Omental fat pad (tissue), 4 donors: Measurements from ENCODE around the gene DNAAF5. TPM values are rescaled to one million over a fixed set of nuclear protein-coding genes. Genes with fewer than 3 reads are reported as not detected.

ENCODE experiments used
- ATAC-seq: fragments of 150-250 bp; one replicate; pipeline ENCODE4 v1.9.1; 2016; ENCODE audit warnings: mild to moderate bottlenecking, moderate library complexity; ENCODE audit not compliant: low FRiP score
- DNase-seq: peaks from one replicate; pipeline ENCODE4 v3.0.0-alpha.2; 2019; ENCODE audit warnings: low spot score
- total RNA-seq, 4 donors: library from RNA; depleted of rRNA; stranded (reverse); fragments of >200 nt; gene quantifications; one replicate each; pipeline ENCODE4 v1.1.0, GENCODE V29; 2016
- TF ChIP-seq, protein P1 (sequence below), 3 donors: fragments of 450-650 bp; IDR thresholded peaks; one replicate each; pipeline ENCODE4 v1.5.1; 2016 to 2017; ENCODE audit warnings: antibody characterized with exemption in 3 of 3, mild to moderate bottlenecking in 3 of 3, moderate library complexity in 2 of 3

DNAAF5 gene
- total RNA-seq, 4 donors from 2014 or later: 15.7 to 27.1 (median 25.1) TPM

DNA sequence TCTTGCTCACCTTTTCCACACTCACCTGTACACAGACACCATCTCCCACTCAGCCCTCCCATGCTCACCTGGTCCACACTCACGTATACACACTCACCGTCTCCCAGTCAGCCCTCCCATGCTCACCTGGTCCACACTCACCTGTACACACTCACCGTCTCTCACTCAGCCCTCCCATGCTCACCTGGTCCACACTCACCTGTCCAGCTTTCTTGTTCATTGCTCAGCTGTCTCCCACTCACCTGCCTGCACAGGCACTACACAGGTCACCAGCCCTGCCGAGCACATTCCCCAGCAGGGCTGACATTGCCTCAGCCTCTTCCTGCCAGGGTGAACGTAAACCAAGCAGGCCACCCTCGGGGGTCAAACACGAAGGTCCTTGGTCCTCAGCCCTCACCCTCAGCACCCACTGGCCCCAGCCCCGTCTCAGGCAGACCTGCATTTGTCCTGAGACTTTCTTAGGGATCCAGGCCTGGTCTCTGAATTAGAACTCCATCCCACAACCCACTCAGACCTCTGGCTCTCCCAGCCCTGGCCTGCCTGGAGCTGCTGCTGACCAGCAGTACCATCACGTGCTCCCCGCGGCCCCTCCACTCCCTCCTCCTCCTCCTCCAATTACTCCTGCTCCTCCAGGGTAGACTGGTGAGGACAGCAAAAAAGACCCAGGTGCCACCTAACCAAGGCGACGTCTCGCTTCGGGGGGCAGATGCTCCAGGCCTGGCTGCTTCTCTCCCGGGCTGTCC, 12.8 kb upstream of the DNAAF5 start:
- TF ChIP-seq, protein P1, sequence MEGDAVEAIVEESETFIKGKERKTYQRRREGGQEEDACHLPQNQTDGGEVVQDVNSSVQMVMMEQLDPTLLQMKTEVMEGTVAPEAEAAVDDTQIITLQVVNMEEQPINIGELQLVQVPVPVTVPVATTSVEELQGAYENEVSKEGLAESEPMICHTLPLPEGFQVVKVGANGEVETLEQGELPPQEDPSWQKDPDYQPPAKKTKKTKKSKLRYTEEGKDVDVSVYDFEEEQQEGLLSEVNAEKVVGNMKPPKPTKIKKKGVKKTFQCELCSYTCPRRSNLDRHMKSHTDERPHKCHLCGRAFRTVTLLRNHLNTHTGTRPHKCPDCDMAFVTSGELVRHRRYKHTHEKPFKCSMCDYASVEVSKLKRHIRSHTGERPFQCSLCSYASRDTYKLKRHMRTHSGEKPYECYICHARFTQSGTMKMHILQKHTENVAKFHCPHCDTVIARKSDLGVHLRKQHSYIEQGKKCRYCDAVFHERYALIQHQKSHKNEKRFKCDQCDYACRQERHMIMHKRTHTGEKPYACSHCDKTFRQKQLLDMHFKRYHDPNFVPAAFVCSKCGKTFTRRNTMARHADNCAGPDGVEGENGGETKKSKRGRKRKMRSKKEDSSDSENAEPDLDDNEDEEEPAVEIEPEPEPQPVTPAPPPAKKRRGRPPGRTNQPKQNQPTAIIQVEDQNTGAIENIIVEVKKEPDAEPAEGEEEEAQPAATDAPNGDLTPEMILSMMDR (IDR thresholded peaks at IDR 0.05): no peak
- DNase-seq (no peak), ATAC-seq (no peak)

DNA sequence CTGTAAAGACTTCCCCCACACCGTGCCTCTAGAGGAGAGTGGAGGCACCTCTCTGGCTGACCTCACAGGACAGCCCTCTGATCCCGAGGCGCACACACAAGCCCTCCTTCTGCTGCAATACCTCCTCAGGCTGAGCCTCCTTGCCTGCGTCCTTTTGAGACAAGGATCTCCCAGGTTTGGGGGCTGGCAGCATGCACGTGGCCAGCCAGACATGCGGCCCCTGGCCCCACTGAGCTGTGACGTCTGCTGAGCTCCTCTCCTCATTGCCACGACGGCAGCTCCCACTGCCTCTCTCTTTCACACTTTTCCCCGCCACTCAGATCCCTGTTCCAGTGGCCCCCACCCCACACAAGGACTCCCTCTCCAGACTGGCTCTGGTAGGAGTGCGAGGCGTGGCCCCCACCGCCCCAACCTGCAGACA, 12.2 kb upstream of the DNAAF5 start:
- DNase-seq (no peak), ATAC-seq (no peak)
- TF ChIP-seq, protein P1 (IDR thresholded peaks at IDR 0.05): no peak

DNA sequence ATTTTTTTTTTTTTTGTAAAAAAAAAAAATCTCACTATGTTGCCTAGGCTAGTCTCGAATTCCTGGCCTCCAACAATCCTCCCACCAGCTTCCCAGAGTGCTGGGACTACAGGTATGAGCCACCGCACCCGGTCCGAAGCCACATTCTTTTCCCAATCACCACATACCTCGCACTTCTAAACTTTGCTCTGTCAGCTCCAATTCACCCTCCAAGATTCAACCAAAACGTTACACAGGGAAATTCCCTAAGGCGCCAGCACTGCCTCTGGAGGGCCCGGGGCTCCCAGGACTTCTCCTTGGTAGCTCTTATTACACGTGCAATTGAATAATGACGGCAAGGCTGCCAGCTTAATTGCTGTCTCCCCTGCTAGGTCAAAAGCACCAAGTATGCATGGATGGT, 10.3 kb upstream of the DNAAF5 start:
- DNase-seq (no peak), ATAC-seq (no peak)
- TF ChIP-seq, protein P1 (IDR thresholded peaks at IDR 0.05): no peak

DNA sequence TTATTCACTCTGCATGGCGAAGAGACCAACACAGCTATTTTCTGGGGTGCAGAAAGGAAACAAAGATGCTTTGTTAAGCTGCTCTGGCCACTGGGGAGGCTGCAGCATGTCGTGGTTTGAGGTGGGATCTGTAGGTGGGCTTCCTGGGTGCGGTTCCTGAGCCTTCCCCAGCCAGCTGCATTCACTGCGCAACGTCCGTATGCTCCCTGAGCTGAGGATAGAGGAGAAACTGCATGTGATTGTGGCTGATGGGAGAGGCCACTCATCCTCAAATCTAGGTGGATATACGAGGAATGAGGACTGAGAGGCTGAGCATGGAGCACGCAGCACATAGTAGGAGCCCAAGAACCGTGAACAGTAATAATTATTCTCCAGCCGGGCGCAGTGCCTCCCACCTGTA, 9.9 kb upstream of the DNAAF5 start:
- TF ChIP-seq, protein P1 (IDR thresholded peaks at IDR 0.05): no peak
- DNase-seq (no peak), ATAC-seq (no peak)

DNA sequence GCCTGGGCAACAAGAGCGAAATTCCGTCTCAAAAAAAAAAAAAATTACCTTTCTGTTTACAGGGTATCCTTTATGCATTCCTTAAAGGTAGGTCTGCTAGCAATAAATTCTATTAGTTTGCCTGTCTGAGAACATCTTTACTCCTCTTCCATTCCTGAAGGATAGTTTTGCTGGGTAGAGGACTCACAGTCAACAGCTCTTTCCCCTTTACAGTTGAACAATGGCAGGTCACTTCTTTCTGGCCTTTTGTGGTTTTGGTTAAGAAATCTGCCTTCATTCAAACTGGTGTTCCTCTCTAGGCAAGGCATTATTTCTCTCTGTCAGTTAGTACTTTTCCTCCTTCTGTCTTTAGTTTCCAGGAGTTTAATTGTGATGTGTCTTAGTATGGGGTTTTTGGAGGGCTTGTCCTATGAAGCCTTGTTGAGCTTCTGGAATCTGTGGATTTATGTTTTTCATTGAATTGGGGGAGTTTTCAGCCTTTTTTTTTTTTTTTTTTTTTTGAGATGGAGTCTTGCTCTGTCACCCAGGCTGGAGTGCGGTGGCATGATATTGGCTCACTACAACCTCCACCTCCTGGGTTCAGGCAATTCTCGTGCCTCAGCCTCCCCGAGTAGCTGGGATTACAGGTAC, 4.8 kb upstream of the DNAAF5 start:
- DNase-seq: no peak

DNA sequence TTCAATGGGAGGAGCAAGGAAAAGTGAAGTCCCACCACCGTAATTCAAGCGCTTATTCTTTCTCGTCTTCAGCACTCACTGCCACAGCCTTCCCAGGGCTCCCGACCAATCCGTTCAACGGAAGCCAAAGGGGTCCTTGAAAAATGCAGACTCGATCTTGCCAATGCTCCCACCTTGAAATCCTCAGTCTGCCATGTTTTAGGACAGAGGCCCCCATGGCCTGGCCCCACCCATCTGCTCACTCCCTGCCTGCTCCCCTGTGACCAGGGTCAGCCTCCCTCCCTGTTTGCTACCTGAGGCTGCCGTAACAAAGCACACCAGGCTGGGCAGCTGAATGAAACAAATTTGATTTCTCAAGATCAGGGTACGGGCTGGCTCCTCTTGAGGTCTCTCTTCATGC, 3.0 kb upstream of the DNAAF5 start:
- TF ChIP-seq, protein P1 (IDR thresholded peaks at IDR 0.05): no peak
- DNase-seq: no peak
- ATAC-seq: no peak

More for the DNA sequence above, 4.8 kb upstream of the DNAAF5 start:
- TF ChIP-seq, protein P1 (IDR thresholded peaks at IDR 0.05): no peak
- no peak for ATAC-seq

DNA sequence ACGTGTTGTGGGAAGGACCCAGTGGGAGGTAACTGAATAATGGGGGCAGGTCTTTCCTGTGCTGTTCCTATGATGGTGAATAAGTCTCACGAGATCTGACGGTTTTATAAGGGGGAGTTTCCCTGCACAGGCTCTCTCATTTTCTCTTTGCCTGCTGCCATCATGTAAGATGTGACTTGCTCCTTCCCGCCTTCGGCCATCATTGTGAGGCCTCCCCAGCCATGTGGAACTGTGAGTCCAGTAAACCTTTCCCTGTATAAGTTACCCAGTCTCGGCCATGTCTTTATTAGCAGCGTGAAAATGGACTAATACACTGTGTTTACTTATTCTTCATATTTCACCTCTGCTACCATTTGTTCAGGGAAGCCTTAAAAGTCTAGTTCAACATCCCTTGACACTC, 2.2 kb upstream of the DNAAF5 start:
- TF ChIP-seq, protein P1 (IDR thresholded peaks at IDR 0.05): no peak
- DNase-seq (no peak), ATAC-seq (no peak)
